Measurements from ENCODE around the gene TIMP3.

DNA sequence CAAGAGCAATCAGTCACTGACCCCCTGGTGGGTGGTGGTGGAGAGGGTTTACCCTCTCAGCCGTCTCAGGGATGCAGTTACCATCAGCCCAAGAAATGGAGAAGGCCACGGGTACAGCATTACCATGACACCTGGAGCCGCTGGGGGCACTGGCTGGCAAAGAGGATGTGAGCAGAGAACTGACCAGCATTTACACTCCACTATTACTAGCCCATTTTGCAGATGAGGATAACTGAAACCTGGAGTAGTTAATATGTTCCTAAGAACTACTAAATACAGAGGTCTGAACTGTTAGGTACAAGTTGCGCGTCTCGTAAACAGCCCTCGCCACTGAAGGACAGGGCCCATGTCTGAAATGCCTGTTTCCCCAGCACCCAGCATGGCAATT, 79.0 kb downstream of the TIMP3 start:
- TF ChIP-seq, protein P1, sequence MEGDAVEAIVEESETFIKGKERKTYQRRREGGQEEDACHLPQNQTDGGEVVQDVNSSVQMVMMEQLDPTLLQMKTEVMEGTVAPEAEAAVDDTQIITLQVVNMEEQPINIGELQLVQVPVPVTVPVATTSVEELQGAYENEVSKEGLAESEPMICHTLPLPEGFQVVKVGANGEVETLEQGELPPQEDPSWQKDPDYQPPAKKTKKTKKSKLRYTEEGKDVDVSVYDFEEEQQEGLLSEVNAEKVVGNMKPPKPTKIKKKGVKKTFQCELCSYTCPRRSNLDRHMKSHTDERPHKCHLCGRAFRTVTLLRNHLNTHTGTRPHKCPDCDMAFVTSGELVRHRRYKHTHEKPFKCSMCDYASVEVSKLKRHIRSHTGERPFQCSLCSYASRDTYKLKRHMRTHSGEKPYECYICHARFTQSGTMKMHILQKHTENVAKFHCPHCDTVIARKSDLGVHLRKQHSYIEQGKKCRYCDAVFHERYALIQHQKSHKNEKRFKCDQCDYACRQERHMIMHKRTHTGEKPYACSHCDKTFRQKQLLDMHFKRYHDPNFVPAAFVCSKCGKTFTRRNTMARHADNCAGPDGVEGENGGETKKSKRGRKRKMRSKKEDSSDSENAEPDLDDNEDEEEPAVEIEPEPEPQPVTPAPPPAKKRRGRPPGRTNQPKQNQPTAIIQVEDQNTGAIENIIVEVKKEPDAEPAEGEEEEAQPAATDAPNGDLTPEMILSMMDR (conservative IDR thresholded peaks at IDR 0.05 in 1 of 2, IDR thresholded peaks at IDR 0.05 in 1 of 2; ENCODE audit: low read depth in 1 of 2, low read length in 2 of 2), result no peak
- no peak for TF ChIP-seq EZH2 (IDR thresholded peaks at IDR 0.05; ENCODE audit: low read length, missing control alignments)
